HepG2 (cell line): ENCODE data around the gene SMIM13. TPM values are rescaled to one million over a fixed set of nuclear protein-coding genes. Genes with fewer than 3 reads are reported as not detected.

Experiments
- ADNP ChIP-seq: sonication (generic); formaldehyde crosslinking; IDR thresholded peaks from 2 replicates; pipeline ENCODE4 v1.4.0; 2020; ENCODE audit warnings: missing genetic modification reagents
- FOXP4 ChIP-seq: sonication (generic); formaldehyde crosslinking; IDR thresholded peaks from 2 replicates; pipeline ENCODE4 v1.4.0; 2020; ENCODE audit warnings: missing genetic modification reagents
- KDM3A ChIP-seq: IDR thresholded peaks from 2 replicates; pipeline ENCODE4 v1.6.1; 2018; ENCODE audit warnings: low read depth, missing compliant biosample characterization
- KIAA2018 ChIP-seq: sonication (generic); formaldehyde crosslinking; IDR thresholded peaks from 2 replicates; pipeline ENCODE4 v1.5.0; 2020; ENCODE audit warnings: mild to moderate bottlenecking, missing genetic modification reagents, borderline replicate concordance
- SMYD3 ChIP-seq: sonication (generic); formaldehyde crosslinking; IDR thresholded peaks from 2 replicates; pipeline ENCODE4 v1.8.1; 2023; ENCODE audit warnings: mild to moderate bottlenecking, missing genetic modification reagents
- SRSF9 ChIP-seq: fragments of 200-400 bp; formaldehyde crosslinking; IDR thresholded peaks from 2 replicates; pipeline ENCODE4 v1.6.1; 2018; ENCODE audit warnings: borderline replicate concordance, mild to moderate bottlenecking, low read depth, low read length; ENCODE audit not compliant: insufficient read depth, poor library complexity, severe bottlenecking
- TGIF2 ChIP-seq: IDR thresholded peaks from 2 replicates; pipeline ENCODE4 v1.6.1; 2016; ENCODE audit warnings: control low read depth, missing compliant biosample characterization
- ZNF543 ChIP-seq: sonication (generic); formaldehyde crosslinking; IDR thresholded peaks from 2 replicates; pipeline ENCODE4 v1.4.0; 2020; ENCODE audit warnings: mild to moderate bottlenecking, missing genetic modification reagents
- ZNF556 ChIP-seq: sonication (generic); formaldehyde crosslinking; IDR thresholded peaks from 2 replicates; pipeline ENCODE4 v1.4.0; 2020; ENCODE audit warnings: mild to moderate bottlenecking, missing genetic modification reagents, borderline replicate concordance
- ZNF589 ChIP-seq: sonication (generic); formaldehyde crosslinking; conservative IDR thresholded peaks from 2 replicates; pipeline ENCODE4 v1.8.0; 2022; ENCODE audit warnings: mild to moderate bottlenecking, moderate library complexity, missing genetic modification reagents
- polyA plus RNA-seq, 8 experiments: library from polyadenylated mRNA; depleted of rRNA in 3 of 8; stranded (reverse) in 7 of 8; unstranded in 1 of 8; fragments of >200 nt; fragmentation: Illumina TruSeq in 4 of 8; extraction: Trizol in 4 of 8; gene quantifications; 2 replicates each; pipeline versions ENCODE4 v1.2.1 to v1.2.3, GENCODE V29; 2011 to 2016; ENCODE audit warnings: low read depth in 4 of 8, missing spikeins in 1 of 8, mixed read lengths in 1 of 8; ENCODE audit not compliant: insufficient read depth in 1 of 8
- total RNA-seq, 5 experiments: library from RNA; depleted of rRNA; stranded (reverse); fragments of >200 nt; fragmentation: Illumina TruSeq; extraction: Trizol; gene quantifications; 2 replicates each; pipeline ENCODE4 v1.2.3, GENCODE V29; 2016; ENCODE audit warnings: low read depth in 1 of 5
- TF ChIP-seq, protein P1 (sequence below): sonication (generic); formaldehyde crosslinking; IDR thresholded peaks from 2 replicates; pipeline ENCODE4 v1.5.1; 2020; ENCODE audit warnings: mild to moderate bottlenecking, missing genetic modification reagents, moderate library complexity
- TF ChIP-seq, protein P2 (sequence below): sonication (generic); formaldehyde crosslinking; IDR thresholded peaks from 2 replicates; pipeline ENCODE4 v1.8.1; 2023; ENCODE audit warnings: mild to moderate bottlenecking, missing genetic modification reagents

The SMIM13 gene
- total and polyA plus RNA-seq, 2 of the 13 experiments (the other 11 are each of a cell fraction or from before 2014, with no cell fraction given) = 2.7 to 10.2 TPM

GRCh38 chr6:11164717-11165646 is 71.3 kb downstream of the SMIM13 start (continued):
- TF ChIP-seq ZNF589 (CRISPR knock-in tag) (no peak), FOXP4 (CRISPR knock-in tag) (0 out of 2 replicates have a peak, but pooled peaks have one; percentile 29), KIAA2018 (CRISPR knock-in tag) (no peak), TGIF2 (CRISPR knock-in tag) (no peak), SMYD3 (no peak), ADNP (no peak), ZNF556 (CRISPR knock-in tag) (peak; percentile 61; the same call in 1 of the 2 replicates), KDM3A (CRISPR knock-in tag) (no peak), SRSF9 (no peak), ZNF543 (no peak)
- TF ChIP-seq, protein P1, sequence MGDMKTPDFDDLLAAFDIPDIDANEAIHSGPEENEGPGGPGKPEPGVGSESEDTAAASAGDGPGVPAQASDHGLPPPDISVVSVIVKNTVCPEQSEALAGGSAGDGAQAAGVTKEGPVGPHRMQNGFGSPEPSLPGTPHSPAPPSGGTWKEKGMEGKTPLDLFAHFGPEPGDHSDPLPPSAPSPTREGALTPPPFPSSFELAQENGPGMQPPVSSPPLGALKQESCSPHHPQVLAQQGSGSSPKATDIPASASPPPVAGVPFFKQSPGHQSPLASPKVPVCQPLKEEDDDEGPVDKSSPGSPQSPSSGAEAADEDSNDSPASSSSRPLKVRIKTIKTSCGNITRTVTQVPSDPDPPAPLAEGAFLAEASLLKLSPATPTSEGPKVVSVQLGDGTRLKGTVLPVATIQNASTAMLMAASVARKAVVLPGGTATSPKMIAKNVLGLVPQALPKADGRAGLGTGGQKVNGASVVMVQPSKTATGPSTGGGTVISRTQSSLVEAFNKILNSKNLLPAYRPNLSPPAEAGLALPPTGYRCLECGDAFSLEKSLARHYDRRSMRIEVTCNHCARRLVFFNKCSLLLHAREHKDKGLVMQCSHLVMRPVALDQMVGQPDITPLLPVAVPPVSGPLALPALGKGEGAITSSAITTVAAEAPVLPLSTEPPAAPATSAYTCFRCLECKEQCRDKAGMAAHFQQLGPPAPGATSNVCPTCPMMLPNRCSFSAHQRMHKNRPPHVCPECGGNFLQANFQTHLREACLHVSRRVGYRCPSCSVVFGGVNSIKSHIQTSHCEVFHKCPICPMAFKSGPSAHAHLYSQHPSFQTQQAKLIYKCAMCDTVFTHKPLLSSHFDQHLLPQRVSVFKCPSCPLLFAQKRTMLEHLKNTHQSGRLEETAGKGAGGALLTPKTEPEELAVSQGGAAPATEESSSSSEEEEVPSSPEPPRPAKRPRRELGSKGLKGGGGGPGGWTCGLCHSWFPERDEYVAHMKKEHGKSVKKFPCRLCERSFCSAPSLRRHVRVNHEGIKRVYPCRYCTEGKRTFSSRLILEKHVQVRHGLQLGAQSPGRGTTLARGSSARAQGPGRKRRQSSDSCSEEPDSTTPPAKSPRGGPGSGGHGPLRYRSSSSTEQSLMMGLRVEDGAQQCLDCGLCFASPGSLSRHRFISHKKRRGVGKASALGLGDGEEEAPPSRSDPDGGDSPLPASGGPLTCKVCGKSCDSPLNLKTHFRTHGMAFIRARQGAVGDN (CRISPR knock-in tag) = peak; percentile 82
- TF ChIP-seq, protein P2, sequence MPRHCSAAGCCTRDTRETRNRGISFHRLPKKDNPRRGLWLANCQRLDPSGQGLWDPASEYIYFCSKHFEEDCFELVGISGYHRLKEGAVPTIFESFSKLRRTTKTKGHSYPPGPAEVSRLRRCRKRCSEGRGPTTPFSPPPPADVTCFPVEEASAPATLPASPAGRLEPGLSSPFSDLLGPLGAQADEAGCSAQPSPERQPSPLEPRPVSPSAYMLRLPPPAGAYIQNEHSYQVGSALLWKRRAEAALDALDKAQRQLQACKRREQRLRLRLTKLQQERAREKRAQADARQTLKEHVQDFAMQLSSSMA (CRISPR knock-in tag) = no peak
